ENCODE results near the gene TMEM225. TPM values are rescaled to one million over a fixed set of nuclear protein-coding genes. Genes with fewer than 3 reads are reported as not detected.

The TMEM225 gene
- total and polyA plus RNA-seq, 9 of the 15 experiments (the other 6 are each of a cell fraction or from before 2014, with no cell fraction given) = not detected

GRCh38 chr11:123880912-123881311, 4.6 kb downstream of the TMEM225 start:
- no peak overlapping the region for H3K4me3 ChIP-seq
- no peak overlapping the region for H2AFZ ChIP-seq (ENCODE audit: low read depth, low read length)
- intact Hi-C loops (cut with micrococcal nuclease) = no loop called here
- in situ Hi-C loops (cut with MboI) = no loop called here
- CTCF ChIA-PET (ENCODE audit: low intra/inter-chr PET ratio) = no interaction called here
- FAIRE-seq = no peak
- BruUV-seq (replicated peaks) = no TSS peak
- TF ChIP-seq GTF2B (IDR thresholded peaks at IDR 0.05; ENCODE audit: extremely low read depth, insufficient read length) (no peak), TEAD1 (CRISPR knock-in tag; IDR thresholded peaks at IDR 0.05) (no peak), AFF1 (IDR thresholded peaks at IDR 0.05; ENCODE audit: low read depth in 1 of 2, partially characterized antibody in 2 of 2) (no peak), ZNF146 (CRISPR knock-in tag; IDR thresholded peaks at IDR 0.05; ENCODE audit: unreplicated experiment) (no peak), NEUROD1 (IDR thresholded peaks at IDR 0.05; ENCODE audit: borderline replicate concordance, low read depth, low read length, partially characterized antibody) (no peak), HNRNPLL (IDR thresholded peaks at IDR 0.05; ENCODE audit: low read depth, low read length, poor library complexity, severe bottlenecking) (no peak), ZNF79 (CRISPR knock-in tag; IDR thresholded peaks at IDR 0.05; ENCODE audit: low read depth) (no peak), ZBTB2 (IDR thresholded peaks at IDR 0.05) (no peak), SMAD3 (CRISPR knock-in tag; conservative IDR thresholded peaks at IDR 0.05) (no peak), MBD2 (IDR thresholded peaks at IDR 0.05; ENCODE audit: borderline replicate concordance, low read depth) (no peak), RBM15 (IDR thresholded peaks at IDR 0.05; ENCODE audit: insufficient read depth, low read length) (no peak), POLR2H (tag; IDR thresholded peaks at IDR 0.05; ENCODE audit: low read depth) (no peak)
- no peaks in the 10 kb centered on the region for H3K9me1 ChIP-seq (ENCODE audit: control insufficient read depth, insufficient read depth, low read length)
- H3K36me3 ChIP-seq (ENCODE audit: control insufficient read depth, insufficient read depth, low read length) = no peaks in the 10 kb centered on the region
- no peak for DNase-seq (ENCODE audit: extremely low read depth in 1 of 4, low spot score in 3 of 4)
- H4K20me1 ChIP-seq (replicated peaks; ENCODE audit: control insufficient read depth, insufficient read depth, low read length) = no peaks in the 10 kb centered on the region
- H3K79me2 ChIP-seq (ENCODE audit: control insufficient read depth, insufficient read depth, low read length) = no peaks in the 10 kb centered on the region
- 0% methylated on average over 4 of the region's 4 CpGs for WGBS (ENCODE audit: insufficient coverage, low coverage, missing lambda C conversion rate)
- no peak overlapping the region for H3K27ac ChIP-seq (ENCODE audit: extremely low read depth, low read depth, low read length)
- no peaks in the 10 kb centered on the region for H3K4me1 ChIP-seq (replicated peaks in 1 of 2; ENCODE audit: control insufficient read depth in 2 of 2, insufficient read depth in 2 of 2, low read length in 2 of 2)
- no peak overlapping the region for H3K4me2 ChIP-seq (ENCODE audit: insufficient read depth, low read length)
- H3K9me3 ChIP-seq (replicated peaks; ENCODE audit: control insufficient read depth, insufficient read depth, low read depth, low read length) = no peaks in the 10 kb centered on the region
- H3K27me3 ChIP-seq (ENCODE audit: control insufficient read depth in 2 of 2, insufficient read depth in 2 of 2, low read length in 2 of 2) = no peaks in the 10 kb centered on the region
- POLR2A ChIA-PET = no interaction called here
- no peak for ATAC-seq
- H3K9ac ChIP-seq (ENCODE audit: insufficient read depth in 1 of 2, low read depth in 2 of 2, low read length in 2 of 2) = no peak overlapping the region
